Ureter (tissue), 1 donor: Measurements from ENCODE around the gene TRDN. TPM values are rescaled to one million over a fixed set of nuclear protein-coding genes. Genes with fewer than 3 reads are reported as not detected.
"Not testable (repeated sequence)": the region's sequence is repeated elsewhere in the genome, so short reads cannot be mapped to it uniquely, and the experiment has no call there.

ENCODE experiments used
- DNase-seq: peaks from one replicate; pipeline ENCODE4 v3.0.0-alpha.2; 2020; ENCODE audit warnings: low spot score
- total RNA-seq: library from RNA; stranded (reverse); gene quantifications from one replicate; pipeline ENCODE4 v1.2.4, GENCODE V29; 2023
- donor health status: DM: yes; HTN: yes; CAD: no.

Gene TRDN
- total RNA-seq, 1 donor from 2014 or later, result 0.44 TPM

GRCh38 chr6:123402052-123402451 is 234.7 kb downstream of the TRDN start:
- DNase-seq, result no peak

DNA sequence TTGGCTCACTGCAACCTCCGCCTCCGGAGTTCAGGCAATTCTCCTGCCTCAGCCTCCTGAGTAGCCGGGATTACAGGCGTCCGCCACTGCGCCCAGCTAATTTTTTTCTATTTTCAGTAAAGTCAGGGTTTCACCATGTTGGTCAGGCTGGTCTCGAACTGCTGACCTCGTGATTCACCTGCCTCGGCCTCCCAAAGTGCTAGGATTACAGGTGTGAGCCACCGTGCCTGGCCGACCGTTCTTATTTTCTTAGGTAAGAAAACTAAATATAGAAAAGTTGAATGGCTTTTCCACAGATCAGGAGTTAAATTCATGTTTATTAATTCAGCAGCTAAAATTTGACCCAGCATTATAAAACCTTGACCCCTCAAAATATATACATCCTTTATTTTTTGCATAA is 238.7 kb downstream of the TRDN start:
- no peak for DNase-seq

DNA sequence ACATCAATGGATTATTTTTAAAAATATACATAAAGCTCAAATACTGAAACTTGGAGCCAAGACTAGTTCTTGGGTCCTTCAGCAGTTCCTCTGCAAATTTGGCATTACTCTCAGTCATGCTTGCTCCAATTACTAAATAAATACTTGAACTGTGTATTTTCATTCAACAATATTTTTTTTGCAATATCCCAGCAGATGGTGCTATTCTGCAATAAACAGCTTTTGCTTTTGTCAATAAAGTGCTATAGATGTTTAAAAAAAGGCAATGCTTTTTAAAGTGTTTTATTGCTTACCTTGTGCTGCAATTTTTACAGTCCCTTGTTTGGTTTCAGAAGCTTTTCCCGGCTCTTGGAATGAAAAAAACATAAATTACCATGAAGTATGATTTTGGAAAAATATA is 243.4 kb downstream of the TRDN start:
- no peak for DNase-seq

DNA sequence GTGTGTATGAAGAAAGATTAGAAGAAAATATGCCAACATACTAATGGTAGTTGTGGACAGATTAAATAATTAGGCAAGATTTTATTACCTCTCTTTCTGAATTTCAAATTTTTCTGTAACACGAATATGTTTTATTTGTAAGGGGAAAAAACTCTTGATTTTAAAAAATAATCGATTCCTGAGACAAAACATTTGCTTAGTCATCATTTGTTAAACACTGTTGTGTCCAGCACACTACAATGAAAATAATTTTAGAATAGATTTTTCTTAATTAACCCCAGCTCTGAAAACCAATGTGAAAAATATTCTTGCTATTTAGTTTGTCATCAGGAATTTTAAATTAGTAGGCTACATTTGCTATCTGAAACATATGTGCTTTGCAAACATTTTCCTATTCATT is 253.0 kb downstream of the TRDN start:
- no peak for DNase-seq

DNA sequence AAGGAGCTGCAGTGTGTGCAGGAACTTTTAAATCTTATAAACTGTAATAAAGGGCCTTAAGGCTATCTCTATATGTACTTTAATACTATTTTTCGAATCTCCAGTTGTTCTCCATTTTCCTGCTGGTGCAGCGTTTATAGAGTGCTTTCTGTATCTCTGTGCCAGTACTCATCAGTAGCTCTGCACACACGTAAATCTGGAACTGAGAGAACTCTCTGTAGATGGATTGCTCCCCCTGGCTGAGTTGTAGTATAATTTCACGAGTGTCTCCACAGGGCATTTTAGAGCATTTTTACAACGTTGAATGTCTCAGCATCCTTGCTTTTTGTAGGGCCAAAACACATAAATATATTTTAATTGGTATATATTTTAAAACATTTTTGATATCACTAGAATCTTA is 256.5 kb downstream of the TRDN start:
- no peak for DNase-seq

DNA sequence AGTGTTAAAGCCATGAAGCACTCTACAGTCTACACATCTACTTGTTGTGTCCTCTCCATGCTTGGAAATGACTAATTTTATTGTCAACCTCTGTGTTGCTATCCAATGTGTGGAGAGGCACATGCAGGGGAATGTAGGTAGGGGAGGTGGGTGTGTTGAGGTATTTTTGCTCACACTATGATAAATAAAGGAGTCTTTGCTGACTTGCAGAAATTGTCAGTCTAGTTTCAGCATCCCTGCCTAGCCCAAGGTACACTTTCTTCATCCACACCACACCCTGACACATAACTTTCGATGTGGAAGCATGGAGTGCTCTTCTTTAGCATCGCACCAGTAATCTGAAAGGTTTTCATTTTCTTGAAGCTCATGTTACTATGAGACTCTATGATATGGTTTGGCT is 264.0 kb downstream of the TRDN start:
- DNase-seq, result no peak

DNA sequence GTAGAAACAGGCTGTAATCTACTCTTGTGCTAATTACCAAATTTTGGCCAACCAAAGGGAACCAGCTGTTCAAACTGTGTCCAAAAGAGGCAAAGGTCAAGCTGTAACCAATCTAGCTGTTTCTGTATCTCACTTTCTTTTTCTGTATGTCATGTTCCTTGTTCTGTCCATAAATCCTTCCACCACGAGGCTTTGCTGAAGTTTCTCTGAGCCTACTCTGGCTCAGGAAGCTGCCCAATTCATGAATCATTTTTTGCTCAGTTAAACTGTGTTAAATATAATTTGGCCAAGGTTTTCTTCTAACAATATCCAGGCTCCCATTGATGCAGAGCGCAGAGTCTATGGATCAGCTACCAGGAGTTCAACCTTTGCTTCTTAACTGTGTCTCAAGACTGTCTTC is 272.8 kb downstream of the TRDN start:
- no peak for DNase-seq

DNA sequence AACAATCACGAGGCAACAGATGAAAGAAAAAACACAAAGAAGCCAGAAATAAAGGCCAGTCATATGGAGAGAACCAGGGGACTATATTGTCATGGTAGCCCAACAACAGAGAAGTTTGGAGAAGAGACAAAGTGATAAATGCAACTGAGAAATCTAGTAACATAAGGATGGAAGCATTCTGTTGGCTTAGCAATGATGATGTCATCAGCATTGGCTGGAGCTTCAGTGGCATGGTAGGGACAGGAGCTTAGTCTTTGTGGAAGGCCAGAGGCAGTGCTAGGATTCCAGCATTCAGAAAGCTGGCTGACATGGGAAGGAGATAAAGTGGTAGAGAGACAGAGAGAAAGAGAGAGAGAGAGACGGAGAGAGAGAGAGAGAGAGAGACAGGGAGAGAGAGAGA is 276.4 kb downstream of the TRDN start:
- DNase-seq, result no peak

GRCh38 chr6:123352705-123353104 is 284.0 kb downstream of the TRDN start:
- DNase-seq, result no peak

DNA sequence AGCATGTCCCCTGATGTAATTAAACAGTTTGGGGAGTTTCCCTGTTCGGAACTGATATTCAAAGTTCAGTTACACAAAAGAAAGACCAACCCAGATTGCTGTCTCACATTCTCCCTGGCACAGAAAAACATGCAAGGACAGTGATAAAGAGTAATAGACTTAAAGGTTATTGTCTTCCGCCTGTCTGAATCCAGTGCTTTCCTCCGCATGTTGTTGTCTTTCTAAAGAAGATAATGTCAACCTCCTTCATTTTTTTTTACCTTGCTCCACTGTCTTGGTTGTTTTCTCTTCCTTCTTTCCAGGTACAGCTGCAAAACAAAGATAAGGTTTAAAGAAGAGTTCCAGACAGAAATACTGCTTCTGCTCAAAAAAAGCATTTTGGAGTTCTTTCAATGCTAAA is 284.5 kb downstream of the TRDN start:
- no peak for DNase-seq

- DNase-seq, result no peak
Observed at GRCh38 chr6:123343836-123344235, 292.9 kb downstream of the TRDN start.

GRCh38 chr6:123338394-123338793 is 298.4 kb downstream of the TRDN start:
- DNase-seq, result no peak

DNA sequence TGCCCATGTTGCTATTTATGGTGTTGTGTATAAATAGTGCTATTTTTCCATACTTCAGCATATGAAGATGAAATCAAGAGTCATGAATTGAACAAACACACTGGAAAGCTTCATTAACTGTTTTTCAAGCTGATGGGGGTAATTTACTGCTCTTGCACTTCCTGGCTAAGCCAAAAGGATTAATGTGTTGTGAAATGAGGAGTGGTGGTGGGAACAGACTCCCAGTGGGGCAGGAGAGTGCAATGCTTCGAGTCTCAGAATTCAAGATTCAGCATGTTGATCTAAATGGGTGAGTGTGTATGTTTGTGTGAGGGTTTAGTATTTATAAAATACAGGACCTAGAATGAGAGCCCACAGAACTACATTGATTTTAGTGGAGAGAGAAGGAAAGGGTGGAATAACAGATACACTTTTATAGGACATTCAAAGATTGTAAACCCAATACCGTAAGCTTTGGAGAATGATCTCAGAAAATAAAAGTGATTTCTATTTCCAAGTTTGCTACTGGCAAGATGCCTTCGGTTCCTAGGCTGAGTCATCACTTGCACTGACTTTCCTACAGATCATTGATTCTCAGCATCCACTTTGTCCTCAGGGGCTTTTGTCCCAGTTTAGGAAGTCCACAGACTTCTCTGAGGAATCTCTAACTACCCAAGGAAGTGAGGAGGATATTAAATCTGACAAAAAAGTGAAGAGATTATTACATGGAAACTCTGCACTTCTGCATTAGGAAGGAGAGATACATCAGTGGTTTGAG is 303.6 kb downstream of the TRDN start:
- no peak for DNase-seq

DNA sequence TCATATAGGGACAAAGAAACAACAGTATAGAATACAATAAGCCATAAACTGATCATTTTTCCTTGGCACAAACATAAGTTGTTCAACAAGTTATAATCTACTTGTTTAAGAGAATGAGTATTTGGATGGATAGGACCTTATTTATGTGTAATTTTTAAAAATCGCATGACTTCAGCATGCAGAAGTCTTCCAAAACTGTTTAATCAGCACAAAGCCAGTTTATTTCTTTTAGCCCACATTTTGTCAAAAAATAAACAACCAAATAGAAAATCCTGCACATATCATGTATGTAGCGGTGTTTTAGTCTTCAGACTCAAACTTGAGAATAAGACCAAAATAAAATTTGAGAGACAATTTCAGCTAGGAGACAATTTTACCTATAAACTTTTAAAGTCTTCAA is 304.7 kb downstream of the TRDN start:
- DNase-seq, result no peak

GRCh38 chr6:123329337-123329736 is 307.4 kb downstream of the TRDN start:
- DNase-seq, result no peak

GRCh38 chr6:123323452-123324329 is 313.1 kb downstream of the TRDN start:
- no peak for DNase-seq

DNA sequence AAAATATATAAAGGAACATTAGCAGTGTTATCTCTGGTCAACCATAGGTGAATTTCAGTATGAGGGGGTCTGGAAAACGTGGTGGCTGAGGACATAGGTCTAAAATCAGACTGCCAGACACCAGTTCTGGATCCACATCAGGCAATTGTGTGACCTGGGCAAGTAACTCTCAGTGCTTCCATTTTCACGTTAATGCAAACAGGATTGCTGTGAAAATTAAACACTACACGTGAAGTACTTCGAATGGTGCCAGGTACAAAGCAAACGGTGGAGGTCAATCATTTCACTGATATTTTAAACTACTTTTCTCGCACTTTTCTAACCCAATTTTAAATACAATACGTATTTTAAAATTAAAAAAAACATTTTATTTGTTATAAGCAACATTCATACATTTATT is 315.7 kb downstream of the TRDN start:
- no peak for DNase-seq

DNA sequence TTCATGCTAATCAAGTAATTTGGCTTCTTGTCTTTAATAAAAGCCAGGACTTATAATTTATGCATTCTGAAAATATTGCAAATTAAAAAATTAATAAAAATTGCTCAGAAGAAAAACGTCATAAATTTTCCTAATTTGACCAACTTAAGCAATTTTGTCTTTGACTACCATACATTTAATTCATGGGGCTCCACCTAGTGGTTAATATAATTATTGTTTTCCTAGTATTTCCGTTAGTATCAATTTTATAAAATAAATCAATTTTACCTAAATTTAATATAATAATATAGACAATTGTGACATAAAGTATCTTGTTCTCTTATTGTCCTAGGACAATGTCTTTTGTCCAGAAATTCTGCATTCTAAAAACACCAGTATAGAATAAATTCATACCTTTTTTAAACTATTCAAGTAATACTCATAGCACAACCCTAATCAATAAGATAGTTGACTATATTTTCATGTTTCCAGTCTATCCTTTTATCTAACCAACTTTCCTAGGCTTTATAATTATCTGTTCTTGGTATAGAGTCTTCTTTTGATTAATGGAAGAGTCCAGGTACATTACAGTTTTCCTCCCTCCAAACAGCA is 319.9 kb downstream of the TRDN start:
- no peak for DNase-seq

DNA sequence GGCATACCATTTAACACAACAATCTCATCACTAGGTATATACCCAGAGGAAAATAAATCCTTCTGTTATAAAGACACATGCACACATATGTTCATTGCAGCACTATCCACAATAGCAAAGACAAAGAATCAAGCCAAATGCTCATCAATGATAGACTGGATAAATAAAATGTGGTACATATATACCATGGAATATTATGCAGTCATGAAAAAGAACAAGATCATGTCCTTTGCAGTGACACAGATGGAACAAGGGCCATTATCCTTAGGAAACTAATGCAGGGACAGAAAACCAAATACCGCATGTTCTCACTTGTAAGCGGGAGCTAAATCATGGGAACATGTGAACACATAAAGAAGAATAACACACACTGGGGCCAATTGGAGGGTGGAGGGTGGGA is 322.3 kb downstream of the TRDN start:
- DNase-seq, result not testable (repeated sequence)

DNA sequence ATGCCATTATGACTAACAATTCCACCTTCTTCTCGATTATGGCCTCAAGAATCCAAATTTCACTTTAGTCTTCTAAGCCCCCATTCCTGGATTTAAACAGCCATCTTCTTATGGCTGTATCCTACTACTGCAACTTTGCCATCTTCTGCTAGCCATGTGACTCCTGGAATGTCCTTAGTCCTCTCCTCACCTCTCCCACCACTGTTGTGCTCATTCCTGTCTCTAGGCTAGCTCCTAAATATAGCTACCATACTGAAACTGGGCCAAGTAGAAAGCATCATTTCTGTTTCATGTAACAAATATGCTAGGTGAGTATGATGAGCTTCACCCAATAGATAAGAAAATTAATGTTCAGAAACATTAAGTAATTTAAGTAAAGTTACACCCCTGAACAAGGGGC is 327.6 kb downstream of the TRDN start:
- no peak for DNase-seq

GRCh38 chr6:123306334-123306733 is 330.4 kb downstream of the TRDN start:
- no peak for DNase-seq

- no peak for DNase-seq
Observed at GRCh38 chr6:123295672-123296071, 341.1 kb downstream of the TRDN start.

GRCh38 chr6:123295181-123295580 is 341.6 kb downstream of the TRDN start:
- no peak for DNase-seq
